Measurements from ENCODE around the gene SH2D7. TPM values are rescaled to one million over a fixed set of nuclear protein-coding genes. Genes with fewer than 3 reads are reported as not detected.

Gene SH2D7
- total and polyA plus RNA-seq, 2 experiments from 2014 or later, result 0.31 TPM; not detected in 1

DNA sequence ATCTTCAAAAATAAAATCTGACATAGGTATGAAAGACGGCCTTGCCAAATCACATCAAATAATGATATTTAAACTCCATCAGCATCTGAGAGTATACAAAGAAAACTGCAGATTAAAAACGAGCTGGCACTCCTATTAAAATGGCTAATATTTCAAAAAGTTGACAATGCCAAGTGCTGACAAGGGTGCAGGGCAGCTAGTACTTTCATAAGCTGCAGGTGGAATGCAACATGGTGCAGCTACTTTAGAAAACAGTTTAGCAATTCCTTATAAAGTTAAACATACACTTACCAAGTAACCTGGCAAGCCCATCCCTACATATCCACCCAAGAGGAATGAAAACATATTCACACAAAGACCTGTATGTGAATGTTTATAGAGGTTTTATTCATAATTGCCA, 37.8 kb upstream of the SH2D7 start:
- no peak overlapping the region for H3K4me2 ChIP-seq
- ATAC-seq (no peak), DNase-seq (ENCODE audit: low spot score) (no peak)
- H3K4me3 Mint-ChIP-seq, result no peak overlapping the region
- no peaks in the 10 kb centered on the region for H3F3A ChIP-seq (replicated peaks; ENCODE audit: low read depth)
- no peak overlapping the region for H2AFZ ChIP-seq
- no peak for TF ChIP-seq EZH2 (IDR thresholded peaks at IDR 0.05; ENCODE audit: low read depth, unreplicated experiment)
- no peak for TF ChIP-seq EZH2phosphoT487 (IDR thresholded peaks at IDR 0.05; ENCODE audit: unreplicated experiment)
- TF ChIP-seq, protein P1, sequence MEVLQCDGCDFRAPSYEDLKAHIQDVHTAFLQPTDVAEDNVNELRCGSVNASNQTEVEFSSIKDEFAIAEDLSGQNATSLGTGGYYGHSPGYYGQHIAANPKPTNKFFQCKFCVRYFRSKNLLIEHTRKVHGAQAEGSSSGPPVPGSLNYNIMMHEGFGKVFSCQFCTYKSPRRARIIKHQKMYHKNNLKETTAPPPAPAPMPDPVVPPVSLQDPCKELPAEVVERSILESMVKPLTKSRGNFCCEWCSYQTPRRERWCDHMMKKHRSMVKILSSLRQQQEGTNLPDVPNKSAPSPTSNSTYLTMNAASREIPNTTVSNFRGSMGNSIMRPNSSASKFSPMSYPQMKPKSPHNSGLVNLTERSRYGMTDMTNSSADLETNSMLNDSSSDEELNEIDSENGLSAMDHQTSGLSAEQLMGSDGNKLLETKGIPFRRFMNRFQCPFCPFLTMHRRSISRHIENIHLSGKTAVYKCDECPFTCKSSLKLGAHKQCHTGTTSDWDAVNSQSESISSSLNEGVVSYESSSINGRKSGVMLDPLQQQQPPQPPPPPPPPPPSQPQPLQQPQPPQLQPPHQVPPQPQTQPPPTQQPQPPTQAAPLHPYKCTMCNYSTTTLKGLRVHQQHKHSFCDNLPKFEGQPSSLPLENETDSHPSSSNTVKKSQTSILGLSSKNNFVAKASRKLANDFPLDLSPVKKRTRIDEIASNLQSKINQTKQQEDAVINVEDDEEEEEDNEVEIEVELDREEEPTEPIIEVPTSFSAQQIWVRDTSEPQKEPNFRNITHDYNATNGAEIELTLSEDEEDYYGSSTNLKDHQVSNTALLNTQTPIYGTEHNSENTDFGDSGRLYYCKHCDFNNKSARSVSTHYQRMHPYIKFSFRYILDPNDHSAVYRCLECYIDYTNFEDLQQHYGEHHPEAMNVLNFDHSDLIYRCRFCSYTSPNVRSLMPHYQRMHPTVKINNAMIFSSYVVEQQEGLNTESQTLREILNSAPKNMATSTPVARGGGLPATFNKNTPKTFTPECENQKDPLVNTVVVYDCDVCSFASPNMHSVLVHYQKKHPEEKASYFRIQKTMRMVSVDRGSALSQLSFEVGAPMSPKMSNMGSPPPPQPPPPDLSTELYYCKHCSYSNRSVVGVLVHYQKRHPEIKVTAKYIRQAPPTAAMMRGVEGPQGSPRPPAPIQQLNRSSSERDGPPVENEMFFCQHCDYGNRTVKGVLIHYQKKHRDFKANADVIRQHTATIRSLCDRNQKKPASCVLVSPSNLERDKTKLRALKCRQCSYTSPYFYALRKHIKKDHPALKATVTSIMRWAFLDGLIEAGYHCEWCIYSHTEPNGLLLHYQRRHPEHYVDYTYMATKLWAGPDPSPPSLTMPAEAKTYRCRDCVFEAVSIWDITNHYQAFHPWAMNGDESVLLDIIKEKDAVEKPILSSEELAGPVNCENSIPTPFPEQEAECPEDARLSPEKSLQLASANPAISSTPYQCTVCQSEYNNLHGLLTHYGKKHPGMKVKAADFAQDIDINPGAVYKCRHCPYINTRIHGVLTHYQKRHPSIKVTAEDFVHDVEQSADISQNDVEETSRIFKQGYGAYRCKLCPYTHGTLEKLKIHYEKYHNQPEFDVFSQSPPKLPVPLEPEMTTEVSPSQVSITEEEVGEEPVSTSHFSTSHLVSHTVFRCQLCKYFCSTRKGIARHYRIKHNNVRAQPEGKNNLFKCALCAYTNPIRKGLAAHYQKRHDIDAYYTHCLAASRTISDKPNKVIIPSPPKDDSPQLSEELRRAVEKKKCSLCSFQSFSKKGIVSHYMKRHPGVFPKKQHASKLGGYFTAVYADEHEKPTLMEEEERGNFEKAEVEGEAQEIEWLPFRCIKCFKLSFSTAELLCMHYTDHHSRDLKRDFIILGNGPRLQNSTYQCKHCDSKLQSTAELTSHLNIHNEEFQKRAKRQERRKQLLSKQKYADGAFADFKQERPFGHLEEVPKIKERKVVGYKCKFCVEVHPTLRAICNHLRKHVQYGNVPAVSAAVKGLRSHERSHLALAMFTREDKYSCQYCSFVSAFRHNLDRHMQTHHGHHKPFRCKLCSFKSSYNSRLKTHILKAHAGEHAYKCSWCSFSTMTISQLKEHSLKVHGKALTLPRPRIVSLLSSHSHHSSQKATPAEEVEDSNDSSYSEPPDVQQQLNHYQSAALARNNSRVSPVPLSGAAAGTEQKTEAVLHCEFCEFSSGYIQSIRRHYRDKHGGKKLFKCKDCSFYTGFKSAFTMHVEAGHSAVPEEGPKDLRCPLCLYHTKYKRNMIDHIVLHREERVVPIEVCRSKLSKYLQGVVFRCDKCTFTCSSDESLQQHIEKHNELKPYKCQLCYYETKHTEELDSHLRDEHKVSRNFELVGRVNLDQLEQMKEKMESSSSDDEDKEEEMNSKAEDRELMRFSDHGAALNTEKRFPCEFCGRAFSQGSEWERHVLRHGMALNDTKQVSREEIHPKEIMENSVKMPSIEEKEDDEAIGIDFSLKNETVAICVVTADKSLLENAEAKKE (CRISPR knock-in tag; IDR thresholded peaks at IDR 0.05), result no peak
- no peak for TF ChIP-seq STAT1 (IDR thresholded peaks at IDR 0.05; ENCODE audit: unreplicated experiment)
- no peak for TF ChIP-seq POLR2AphosphoS5 (IDR thresholded peaks at IDR 0.05; ENCODE audit: low read depth)
- TF ChIP-seq JUNB (IDR thresholded peaks at IDR 0.05; ENCODE audit: unreplicated experiment), result no peak
- TF ChIP-seq, protein P2, sequence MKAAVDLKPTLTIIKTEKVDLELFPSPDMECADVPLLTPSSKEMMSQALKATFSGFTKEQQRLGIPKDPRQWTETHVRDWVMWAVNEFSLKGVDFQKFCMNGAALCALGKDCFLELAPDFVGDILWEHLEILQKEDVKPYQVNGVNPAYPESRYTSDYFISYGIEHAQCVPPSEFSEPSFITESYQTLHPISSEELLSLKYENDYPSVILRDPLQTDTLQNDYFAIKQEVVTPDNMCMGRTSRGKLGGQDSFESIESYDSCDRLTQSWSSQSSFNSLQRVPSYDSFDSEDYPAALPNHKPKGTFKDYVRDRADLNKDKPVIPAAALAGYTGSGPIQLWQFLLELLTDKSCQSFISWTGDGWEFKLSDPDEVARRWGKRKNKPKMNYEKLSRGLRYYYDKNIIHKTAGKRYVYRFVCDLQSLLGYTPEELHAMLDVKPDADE (IDR thresholded peaks at IDR 0.05), result no peak
- TF ChIP-seq, protein P3, sequence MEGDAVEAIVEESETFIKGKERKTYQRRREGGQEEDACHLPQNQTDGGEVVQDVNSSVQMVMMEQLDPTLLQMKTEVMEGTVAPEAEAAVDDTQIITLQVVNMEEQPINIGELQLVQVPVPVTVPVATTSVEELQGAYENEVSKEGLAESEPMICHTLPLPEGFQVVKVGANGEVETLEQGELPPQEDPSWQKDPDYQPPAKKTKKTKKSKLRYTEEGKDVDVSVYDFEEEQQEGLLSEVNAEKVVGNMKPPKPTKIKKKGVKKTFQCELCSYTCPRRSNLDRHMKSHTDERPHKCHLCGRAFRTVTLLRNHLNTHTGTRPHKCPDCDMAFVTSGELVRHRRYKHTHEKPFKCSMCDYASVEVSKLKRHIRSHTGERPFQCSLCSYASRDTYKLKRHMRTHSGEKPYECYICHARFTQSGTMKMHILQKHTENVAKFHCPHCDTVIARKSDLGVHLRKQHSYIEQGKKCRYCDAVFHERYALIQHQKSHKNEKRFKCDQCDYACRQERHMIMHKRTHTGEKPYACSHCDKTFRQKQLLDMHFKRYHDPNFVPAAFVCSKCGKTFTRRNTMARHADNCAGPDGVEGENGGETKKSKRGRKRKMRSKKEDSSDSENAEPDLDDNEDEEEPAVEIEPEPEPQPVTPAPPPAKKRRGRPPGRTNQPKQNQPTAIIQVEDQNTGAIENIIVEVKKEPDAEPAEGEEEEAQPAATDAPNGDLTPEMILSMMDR (conservative IDR thresholded peaks at IDR 0.05; ENCODE audit: low read depth in 2 of 2), result no peak
- TF ChIP-seq, protein P4, sequence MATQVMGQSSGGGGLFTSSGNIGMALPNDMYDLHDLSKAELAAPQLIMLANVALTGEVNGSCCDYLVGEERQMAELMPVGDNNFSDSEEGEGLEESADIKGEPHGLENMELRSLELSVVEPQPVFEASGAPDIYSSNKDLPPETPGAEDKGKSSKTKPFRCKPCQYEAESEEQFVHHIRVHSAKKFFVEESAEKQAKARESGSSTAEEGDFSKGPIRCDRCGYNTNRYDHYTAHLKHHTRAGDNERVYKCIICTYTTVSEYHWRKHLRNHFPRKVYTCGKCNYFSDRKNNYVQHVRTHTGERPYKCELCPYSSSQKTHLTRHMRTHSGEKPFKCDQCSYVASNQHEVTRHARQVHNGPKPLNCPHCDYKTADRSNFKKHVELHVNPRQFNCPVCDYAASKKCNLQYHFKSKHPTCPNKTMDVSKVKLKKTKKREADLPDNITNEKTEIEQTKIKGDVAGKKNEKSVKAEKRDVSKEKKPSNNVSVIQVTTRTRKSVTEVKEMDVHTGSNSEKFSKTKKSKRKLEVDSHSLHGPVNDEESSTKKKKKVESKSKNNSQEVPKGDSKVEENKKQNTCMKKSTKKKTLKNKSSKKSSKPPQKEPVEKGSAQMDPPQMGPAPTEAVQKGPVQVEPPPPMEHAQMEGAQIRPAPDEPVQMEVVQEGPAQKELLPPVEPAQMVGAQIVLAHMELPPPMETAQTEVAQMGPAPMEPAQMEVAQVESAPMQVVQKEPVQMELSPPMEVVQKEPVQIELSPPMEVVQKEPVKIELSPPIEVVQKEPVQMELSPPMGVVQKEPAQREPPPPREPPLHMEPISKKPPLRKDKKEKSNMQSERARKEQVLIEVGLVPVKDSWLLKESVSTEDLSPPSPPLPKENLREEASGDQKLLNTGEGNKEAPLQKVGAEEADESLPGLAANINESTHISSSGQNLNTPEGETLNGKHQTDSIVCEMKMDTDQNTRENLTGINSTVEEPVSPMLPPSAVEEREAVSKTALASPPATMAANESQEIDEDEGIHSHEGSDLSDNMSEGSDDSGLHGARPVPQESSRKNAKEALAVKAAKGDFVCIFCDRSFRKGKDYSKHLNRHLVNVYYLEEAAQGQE (IDR thresholded peaks at IDR 0.05; ENCODE audit: unreplicated experiment), result no peak
- TF ChIP-seq CREB1 (CRISPR knock-in tag; IDR thresholded peaks at IDR 0.05; ENCODE audit: low read depth), result no peak
- no peak for TF ChIP-seq ZNF114 (CRISPR knock-in tag; IDR thresholded peaks at IDR 0.05)
- TF ChIP-seq ZNF331 (CRISPR knock-in tag; IDR thresholded peaks at IDR 0.05; ENCODE audit: low read depth), result no peak
- TF ChIP-seq NANOG (IDR thresholded peaks at IDR 0.05; ENCODE audit: borderline replicate concordance), result no peak
- H3K4me3 ChIP-seq, result no peak overlapping the region
- H3K36me3 Mint-ChIP-seq (ENCODE audit: low read depth), result no peaks in the 10 kb centered on the region
- H3K4me1 ChIP-seq (ENCODE audit: insufficient read depth), result peaks cover 39% of the 10 kb centered on the region
- no peaks in the 10 kb centered on the region for H3K9me2 ChIP-seq (ENCODE audit: insufficient read depth)
- H4K20me1 ChIP-seq (replicated peaks; ENCODE audit: insufficient read depth), result no peaks in the 10 kb centered on the region
- H3K27me3 ChIP-seq (ENCODE audit: insufficient read depth), result no peaks in the 10 kb centered on the region
- peaks cover 27% of the 10 kb centered on the region for H3K79me2 ChIP-seq (replicated peaks; ENCODE audit: insufficient read depth)
- H3K27me3 Mint-ChIP-seq (ENCODE audit: insufficient read depth, low read depth, poor library complexity), result peaks cover 4% of the 10 kb centered on the region
- no peak overlapping the region for H3K27ac ChIP-seq (ENCODE audit: low read depth)
- H3K27ac Mint-ChIP-seq, result no peak overlapping the region
- H3K4me1 Mint-ChIP-seq, result peaks cover 28% of the 10 kb centered on the region
- H3K9me3 Mint-ChIP-seq, result no peaks in the 10 kb centered on the region
- no peaks in the 10 kb centered on the region for H3K36me3 ChIP-seq (ENCODE audit: insufficient read depth)
